Measurements from ENCODE around the gene VWA7.

VWA7 gene

GRCh38 chr6:31771992-31772358, 5.2 kb downstream of the VWA7 start:
- TF ChIP-seq CTCF (IDR thresholded peaks at IDR 0.05; ENCODE audit: low read depth, low read length): no peak
- DNase-seq (ENCODE audit: low read depth in 2 of 2): peak; percentile 36 to 38
- no peak overlapping the region for H3K4me3 ChIP-seq (replicated peaks in 1 of 2; ENCODE audit: low read depth in 2 of 2, low read length in 2 of 2)

- TF ChIP-seq CTCF (IDR thresholded peaks at IDR 0.05; ENCODE audit: low read depth, low read length): no peak
- DNase-seq (ENCODE audit: low read depth in 2 of 2): no peak
- H3K4me3 ChIP-seq (replicated peaks in 1 of 2; ENCODE audit: low read depth in 2 of 2, low read length in 2 of 2): no peak overlapping the region
Measured at GRCh38 chr6:31770860-31771259, 6.3 kb downstream of the VWA7 start.

GRCh38 chr6:31769684-31770371, 7.3 kb downstream of the VWA7 start:
- peak; percentile 64 to 70 for DNase-seq (ENCODE audit: low read depth in 2 of 2)
- H3K4me3 ChIP-seq (replicated peaks in 1 of 2; ENCODE audit: low read depth in 2 of 2, low read length in 2 of 2): no peak overlapping the region
- peak; percentile 89 for TF ChIP-seq CTCF (IDR thresholded peaks at IDR 0.05; ENCODE audit: low read depth, low read length)

- no peak for TF ChIP-seq CTCF (IDR thresholded peaks at IDR 0.05; ENCODE audit: low read depth, low read length)
- DNase-seq (ENCODE audit: low read depth in 2 of 2): no peak
- no peak overlapping the region for H3K4me3 ChIP-seq (replicated peaks in 1 of 2; ENCODE audit: low read depth in 2 of 2, low read length in 2 of 2)
Measured at GRCh38 chr6:31768363-31769257, 8.5 kb downstream of the VWA7 start.

- H3K4me3 ChIP-seq (replicated peaks in 1 of 2; ENCODE audit: low read depth in 2 of 2, low read length in 2 of 2): no peak overlapping the region
- no peak for TF ChIP-seq CTCF (IDR thresholded peaks at IDR 0.05; ENCODE audit: low read depth, low read length)
- no peak for DNase-seq (ENCODE audit: low read depth in 2 of 2)
Measured at GRCh38 chr6:31767096-31767645, 10.0 kb downstream of the VWA7 start.

- no peak for TF ChIP-seq CTCF (IDR thresholded peaks at IDR 0.05; ENCODE audit: low read depth, low read length)
- DNase-seq (ENCODE audit: low read depth in 2 of 2): no peak
- H3K4me3 ChIP-seq (replicated peaks in 1 of 2; ENCODE audit: low read depth in 2 of 2, low read length in 2 of 2): peak overlapping the region in 1 of 2 donors; percentile 25
Measured at GRCh38 chr6:31765910-31766794, 11.0 kb downstream of the VWA7 start.

Data from cardiac fibroblast (primary cell).